GM12872 (cell line): ENCODE measurements around the gene CACNA2D3.

Experiments used
- CTCF ChIP-seq: IDR thresholded peaks from 3 replicates; pipeline ENCODE4 v1.5.1; 2011; ENCODE audit warnings: low read depth, mild to moderate bottlenecking, low read length, moderate library complexity; ENCODE audit not compliant: insufficient read depth

Gene CACNA2D3

DNA sequence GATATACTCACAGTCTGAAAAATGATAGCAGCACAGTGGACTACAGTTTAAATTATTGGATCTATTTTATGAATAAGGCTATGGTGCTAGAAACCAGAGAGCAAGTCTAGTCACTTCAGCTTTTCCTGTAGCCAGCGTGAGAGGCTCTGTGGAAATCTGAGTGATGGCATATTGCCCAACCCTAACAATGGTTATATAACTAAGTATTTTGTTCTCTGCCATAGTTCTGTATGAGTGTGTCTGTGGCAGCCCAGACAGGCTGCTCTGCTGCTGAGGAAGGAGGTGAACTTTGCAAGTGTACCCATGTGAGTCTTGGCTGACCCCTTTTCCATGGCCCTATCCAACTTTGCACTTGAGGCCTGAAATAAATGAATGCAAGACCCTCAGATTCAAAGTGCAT lies 699.9 kb downstream of the CACNA2D3 start:
- TF ChIP-seq CTCF, result no peak

- no peak for TF ChIP-seq CTCF
These were observed 703.9 kb downstream of the CACNA2D3 start for GRCh38 chr3:54826251-54826691.

DNA sequence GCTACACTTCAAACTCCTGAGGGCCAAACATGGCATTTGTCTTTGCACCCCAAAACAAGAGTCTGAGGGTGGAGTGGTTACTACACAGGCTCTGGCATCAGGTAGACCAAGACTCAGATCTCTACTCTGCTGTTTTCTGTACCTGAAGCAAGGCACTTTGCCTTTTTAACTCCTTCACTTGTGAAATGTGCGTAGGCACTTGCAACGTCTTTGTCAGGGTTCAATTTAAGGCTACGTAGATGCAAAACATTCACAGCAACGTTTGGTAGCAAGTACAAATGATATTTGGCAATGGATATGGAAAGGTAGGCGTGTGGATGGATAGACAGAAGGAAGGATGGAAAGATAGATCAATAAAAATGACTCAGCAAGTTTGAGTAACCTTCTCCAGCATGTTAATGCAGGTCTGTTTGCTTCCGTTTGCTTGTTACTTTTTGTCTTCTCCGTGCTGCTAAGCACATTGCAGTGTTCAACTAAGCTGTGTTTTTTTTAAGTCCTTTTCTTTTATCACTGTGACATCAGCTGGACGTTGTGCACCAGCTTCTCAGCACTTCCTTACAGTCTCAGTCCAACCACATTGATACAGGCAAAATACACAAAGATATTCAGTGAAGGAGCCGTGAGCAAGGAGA lies 704.8 kb downstream of the CACNA2D3 start:
- no peak for TF ChIP-seq CTCF

- no peak for TF ChIP-seq CTCF
These were observed 705.4 kb downstream of the CACNA2D3 start for GRCh38 chr3:54827776-54828175.

DNA sequence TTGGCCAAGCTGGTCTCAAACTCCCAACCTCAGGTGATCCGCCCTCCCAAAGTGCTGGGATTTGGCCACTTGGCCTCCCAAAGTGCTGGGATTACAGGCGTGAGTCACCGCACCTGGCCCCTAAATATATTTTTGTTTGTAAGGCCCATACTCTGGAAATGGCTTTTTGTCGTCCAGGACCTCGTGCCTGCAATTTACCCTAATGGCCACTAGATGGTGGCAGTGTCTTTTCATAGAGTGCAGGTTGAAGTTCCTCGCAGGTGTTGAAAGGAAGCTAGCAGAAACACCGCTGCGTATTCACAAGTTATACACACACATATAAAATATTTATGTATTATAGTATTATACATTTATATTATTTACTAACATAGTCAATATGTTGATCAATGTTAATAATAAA lies 708.3 kb downstream of the CACNA2D3 start:
- TF ChIP-seq CTCF, result peak; percentile 74

DNA sequence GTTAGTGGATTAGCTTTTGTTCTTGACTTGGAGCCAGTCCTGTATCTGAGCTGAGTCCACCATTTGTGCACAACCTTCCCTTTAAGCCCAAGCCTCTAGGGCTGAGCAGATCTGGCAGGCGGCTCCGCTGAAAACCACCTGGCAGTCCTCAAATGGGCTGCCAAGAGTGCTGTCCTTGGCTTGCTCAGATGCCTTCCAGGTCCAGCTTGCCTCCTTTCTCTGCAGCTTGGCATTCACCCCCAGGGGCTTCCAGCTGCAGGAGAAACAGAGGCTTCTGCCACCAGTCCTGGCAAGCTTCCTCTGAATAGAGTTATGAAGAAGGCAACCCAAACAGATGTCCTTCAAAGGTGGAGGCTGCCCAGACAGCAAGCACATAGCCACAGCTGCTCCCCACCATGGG lies 708.8 kb downstream of the CACNA2D3 start:
- no peak for TF ChIP-seq CTCF

- TF ChIP-seq CTCF, result no peak
These were observed 710.5 kb downstream of the CACNA2D3 start for GRCh38 chr3:54832876-54833275.
